D341Med (cell line): ENCODE measurements around the gene MAN1B1.
"Not testable (repeated sequence)": the region's sequence is repeated elsewhere in the genome, so short reads cannot be mapped to it uniquely, and the experiment has no call there.

Source experiments
- DNase-seq: peaks from one replicate; pipeline ENCODE4 v3.0.0; 2012; ENCODE audit warnings: low spot score

The MAN1B1 gene

DNA sequence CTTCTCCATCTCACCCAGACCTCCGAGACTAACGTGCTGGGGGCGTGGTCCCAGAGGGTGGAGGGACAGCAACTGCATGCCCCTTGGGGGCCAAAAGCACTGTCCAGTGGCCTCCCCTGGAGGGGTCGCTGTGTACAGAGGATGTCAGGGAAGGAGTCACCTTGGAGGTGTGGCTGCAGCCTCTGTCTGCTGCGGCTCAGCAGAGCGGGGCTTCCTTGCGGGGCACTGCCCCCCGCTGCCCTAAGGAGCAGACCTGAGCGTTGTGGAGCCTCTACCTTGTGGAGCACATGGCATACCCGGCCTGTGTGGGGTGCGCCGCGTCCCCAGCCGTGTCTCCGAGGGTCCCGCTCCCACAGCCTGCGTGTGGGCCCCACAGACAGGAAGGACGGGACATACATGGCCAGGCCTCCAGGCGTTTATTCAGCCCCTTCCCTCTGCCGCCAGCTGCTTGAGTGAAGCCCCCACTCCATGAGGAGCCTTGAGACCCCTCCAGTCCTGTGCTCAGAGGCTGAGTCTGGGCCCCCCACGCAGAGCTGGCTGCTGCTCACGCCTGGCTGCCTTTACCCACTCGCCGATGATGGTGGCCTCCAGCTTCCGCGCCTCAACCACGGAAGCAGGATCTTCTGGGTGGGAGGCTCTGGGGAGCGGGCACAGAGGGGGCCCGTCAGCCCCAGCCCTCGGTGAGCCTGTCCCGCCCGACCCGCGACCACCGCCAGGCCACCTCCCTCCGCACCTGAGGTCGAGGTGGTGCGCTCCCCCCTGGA is 23.5 kb downstream of the MAN1B1 start:
- peak; percentile 13 for DNase-seq

DNA sequence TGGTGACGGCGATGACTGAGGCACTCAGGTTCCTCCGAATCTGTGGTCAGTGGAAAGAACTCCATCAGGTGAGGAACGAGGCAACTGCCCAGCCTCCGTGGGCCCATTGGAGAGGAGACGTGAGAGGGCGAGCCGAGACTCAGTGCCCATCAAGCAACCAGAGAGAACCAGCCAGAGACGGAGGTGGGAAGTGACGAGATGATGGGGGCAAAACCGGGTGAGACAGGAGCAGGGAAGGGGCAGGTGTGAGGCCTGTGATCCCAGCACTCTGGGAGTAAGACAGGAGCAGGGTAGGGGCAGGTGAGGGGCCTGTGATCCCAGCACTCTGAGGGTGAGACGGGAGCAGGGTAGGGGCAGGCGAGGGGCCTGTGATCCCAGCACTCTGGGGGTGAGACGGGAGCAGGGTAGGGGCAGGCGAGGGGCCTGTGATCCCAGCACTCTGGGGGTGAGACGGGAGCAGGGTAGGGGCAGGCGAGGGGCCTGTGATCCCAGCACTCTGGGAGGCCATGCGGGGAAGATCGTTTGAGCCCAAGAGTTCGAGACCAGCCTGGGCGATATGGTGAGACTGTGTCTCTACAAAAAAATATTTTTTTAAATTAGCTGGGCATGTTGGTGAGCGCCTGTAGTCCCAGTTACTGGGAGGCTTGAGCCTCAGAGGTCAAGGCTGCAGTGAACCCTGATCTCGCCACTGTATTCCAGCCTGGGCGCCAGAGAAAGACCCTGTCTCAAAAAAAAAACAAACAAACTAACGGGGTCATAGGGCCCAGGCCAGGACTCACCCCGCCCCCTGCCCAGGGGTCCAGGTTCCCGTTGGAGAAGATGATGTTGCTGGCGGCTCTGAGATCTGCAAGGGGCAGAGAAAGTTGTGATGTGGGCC is 24.4 kb downstream of the MAN1B1 start:
- DNase-seq, result peak; percentile 17

DNA sequence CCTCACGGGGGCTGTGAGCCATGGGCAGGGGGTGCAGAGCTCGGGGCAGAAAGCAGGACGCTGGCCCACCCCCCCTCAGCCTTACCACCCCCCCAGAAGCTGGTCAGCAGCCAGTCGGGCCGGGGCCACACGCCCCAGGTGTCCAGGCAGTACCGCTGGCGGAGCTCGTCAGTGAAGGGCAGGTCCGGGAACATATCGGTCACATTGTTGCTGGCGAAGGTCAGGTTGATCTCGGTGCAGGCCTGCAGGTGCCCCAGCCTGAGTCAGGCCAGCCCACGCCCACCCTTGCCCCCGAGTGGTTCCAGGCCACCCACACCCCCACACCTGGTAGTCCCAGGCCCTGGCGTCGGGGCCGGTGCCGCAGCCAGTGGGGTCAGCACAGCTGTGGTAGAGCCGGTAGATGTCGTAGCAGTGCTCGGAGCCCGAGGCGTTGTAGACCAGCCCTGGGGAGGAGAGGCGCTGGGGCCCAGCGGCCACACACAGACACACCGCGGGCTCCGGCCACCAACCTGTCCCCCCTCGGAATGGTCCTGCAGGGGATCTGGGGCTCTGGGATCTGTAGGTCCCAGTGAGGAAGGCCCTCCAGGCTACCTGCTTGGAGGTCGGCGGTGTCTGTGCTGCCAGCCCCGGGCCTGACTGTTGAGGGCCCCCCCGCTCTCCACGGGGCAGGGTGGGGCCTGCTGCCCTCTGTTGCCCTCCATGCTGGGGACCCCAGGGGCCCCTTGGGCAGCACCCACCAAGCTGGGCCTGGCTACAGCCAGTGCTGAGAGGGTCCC is 25.2 kb downstream of the MAN1B1 start:
- peak; percentile 29 for DNase-seq

DNA sequence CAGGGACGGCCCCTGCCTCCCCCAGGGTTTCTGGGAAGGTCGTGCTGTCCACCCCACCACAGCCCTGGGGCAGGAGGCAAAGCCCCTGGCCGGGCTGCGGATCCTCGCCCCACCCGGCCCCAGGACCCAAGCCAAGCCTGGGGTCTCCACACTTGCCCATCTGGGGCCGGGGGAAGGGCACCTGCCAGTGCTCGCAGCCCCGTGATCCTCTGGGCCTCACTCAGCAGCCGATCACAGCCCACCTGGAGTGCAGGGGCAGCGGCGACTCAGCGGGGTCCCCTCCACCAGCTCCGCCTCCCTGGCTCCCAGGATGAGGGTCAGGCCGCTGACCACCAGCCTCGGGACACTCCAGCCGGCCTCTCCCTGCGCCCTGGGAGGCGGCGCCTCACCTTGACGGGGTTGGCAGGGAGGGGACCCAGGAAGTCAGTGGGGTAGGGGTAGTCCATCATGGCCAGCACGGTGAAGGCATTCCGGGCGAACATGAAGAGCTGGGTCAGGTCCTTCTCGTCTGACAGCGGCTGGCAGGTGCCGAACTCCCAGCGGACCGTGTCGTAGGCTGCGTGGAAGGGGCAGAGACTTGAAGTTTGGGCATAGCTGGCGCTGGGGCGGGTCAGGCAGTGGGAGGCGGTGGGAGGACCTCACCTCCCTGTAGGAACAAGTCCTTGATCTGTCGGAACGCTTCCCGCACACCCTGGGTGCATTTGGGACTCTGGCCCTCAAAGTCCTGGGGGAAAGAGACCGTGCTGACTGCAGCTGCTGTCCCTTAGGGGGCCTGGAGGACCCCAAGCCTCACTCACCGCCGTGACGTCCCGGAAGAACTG is 26.0 kb downstream of the MAN1B1 start:
- DNase-seq, result peak; percentile 38

DNA sequence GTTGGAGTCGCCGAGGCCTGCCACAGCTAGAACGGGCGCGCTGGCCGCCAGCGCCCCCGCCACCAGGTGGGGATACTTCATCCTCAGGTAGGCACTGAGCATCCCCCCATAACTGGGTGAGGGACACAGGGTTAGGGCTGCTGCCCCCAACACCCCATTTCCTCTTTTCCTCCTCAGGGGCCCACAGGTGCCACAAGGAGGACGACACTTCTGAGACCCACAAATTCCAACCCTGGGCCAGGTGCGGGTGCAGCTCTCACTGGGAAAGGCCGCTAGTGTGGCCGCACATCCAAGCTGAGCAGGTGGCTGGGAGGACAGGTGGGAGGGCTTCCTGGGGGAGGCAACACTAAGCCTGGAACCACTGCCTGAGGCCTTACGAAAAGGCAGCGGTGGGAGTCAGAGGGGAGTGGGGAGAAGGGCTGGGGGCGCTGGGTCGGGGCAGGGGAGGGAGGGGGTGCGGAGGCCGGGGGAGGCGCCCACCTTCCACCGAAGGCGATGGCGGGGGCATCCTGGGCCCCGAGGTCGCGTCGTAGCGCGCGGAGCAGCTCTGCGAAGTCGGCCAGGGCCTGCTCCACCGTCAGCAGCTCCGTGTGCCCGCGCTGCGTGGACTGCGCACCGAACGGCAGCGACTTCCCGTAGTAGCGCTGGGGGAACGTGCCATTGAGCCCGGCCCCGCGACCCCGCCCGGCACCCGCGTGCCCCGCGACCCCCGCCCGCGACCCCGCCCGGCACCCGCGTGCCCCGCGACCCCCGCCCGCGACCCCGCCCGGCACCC is 26.8 kb downstream of the MAN1B1 start:
- peak; percentile 68 for DNase-seq

DNA sequence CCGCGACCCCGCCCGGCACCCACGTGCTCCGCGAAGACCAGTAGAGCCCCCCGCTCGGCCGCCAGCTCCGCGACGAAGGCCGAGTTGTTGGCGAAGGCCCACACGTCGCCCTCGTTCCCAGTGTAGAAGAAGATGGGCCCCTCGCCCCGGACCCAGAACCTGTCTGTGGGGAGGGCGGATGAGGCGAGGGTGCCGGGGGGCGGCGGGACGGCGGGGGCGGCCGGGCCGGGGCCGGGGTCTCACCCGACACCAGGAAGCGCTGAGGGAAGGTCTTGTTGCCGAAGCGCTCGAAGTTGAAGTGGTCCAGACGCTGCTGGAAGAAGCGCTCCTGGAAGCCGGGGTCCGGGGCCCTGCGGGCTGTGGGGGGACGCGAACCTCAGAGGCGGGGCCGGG is 27.4 kb downstream of the MAN1B1 start:
- peak; percentile 62 for DNase-seq

DNA sequence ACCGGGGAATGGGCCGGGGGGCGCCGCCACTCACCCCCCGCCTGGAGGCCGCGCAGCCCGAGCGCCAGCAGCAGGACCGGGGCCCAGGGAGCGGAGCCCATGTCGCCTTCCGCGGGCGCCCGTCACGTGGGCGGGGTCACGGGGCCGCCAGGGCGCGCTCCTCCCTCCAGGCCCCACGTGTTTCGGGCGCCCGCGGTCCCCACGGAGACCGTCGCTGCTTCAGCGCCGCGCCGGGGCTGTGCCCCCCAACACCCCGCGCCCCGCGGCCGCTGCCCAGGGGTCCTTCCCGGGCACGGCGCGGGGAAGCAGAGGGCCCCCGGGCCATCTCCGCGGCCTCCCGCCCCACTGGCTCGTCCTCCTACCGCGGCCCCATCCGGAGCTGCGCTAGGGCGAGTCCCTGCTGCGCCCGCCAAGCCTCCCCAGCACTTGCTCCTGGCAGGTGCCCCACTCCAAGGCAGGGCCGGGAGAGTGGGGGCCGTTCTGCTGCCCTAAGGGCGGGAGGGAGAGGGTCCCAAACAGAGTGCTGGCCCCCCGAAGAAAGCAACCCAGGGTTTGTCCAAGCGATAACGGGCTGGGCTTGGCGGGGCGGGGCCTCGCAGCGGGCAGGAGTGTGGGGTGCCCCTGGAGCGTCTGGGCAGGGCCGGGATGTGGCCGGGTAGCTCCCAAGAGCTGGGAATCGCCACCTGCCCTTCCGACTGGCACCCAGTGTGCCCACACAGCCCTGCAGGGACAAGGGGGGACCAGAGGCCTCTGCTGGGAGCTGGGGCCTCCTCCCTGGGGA is 28.0 kb downstream of the MAN1B1 start, which contains the start of gene DPP7:
Gene DPP7, minus strand, starts transcription at position 121 of the 781 bp plus-strand sequence. Its CDS starts 20 bp downstream, at position 101.
- peak; percentile 92 for DNase-seq

DNA sequence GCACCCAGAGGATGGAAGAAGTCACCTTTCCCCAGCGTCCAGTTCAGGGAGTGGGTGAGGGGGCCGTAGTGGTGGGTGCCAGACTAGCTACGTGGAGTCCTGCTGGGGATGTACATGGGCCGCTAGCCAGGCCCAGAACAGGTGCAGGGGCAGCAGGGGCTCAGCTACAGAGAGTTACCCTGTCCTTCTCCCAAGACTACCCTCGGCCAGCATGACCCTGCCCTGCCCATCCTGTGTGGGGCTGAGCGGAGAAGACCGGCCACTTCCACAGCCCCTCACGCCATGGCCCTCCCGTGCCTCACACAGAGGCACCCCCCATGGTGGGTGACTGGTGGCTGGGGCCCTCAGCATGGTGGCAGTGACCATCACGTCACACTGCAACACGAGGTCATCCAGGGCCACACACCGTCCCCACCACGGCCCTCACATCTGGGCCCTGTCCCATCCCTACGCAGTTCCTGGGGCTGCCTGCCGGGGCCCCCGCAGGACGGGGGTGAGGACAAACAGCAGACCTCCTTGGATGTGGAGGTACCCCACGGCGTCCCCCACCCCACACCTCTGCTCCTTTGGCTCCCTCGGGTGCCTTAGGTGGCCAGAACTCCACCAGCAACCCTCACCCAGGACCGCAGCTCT is 28.7 kb downstream of the MAN1B1 start:
- peak; percentile 24 for DNase-seq

DNA sequence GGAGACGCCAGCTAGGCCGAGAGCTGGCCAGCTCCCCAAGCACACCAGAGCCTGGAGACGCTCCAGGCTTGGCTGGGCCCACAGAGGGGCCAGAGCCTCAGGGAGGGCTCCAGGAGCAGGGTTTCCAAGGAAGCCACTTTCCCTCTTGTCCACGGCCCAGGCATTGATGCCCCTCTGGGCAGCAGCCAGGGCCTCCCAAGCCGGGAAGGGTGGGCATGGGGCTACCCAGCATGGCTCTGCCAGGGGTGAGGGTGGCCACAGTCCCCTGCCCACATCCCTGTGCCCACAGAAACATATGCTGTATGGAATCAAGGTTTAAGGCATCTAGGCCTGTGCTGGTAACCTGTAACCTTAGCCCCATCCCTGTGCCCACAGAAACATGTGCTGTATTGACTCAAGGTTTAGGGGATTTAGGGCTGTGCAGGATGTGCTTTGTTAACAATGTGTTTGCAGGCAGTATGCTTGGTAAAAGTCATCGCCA is 29.3 kb downstream of the MAN1B1 start:
- no peak for DNase-seq

DNA sequence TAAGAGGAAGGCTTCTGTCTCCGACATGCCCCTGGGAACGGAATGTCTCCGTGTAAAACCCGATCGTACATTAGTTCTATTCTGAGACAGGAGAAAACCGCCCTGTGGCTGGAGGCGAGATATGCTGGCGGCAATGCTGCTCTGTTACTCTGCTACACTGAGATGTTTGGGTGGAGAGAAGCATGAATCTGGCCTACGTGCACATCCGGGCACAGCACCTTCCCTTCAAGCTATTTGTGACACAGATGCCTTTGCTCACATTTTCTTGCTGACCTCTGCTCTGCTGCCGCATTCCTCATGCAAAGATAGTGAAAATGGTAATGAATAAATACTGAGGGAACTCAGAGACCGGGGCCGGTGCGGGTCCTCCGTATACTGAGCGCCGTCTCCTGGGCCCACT is 29.9 kb downstream of the MAN1B1 start:
- no peak for DNase-seq

DNA sequence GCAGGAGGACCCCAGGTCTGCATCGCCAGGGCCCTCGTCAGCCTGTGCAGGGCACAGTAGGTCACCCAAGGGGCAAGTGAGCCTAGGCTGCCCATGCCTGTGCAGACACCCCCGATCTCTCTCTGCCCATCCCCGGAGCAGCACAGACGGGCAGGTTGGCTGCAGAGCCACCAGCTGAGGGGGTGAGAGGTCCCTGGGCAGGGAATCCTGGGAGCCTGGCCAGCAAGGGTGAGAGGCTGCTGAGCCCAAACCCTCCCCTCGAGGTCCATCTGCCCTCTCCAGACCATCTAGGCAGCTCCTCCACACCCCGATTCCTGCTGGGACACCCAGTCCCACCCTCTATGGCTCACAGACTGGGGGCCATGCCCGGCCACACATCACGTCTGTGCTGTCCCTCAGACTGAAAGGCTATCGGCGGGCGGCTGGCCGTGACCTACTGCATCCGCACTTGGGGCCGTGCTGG is 30.5 kb downstream of the MAN1B1 start:
- peak; percentile 8 for DNase-seq

DNA sequence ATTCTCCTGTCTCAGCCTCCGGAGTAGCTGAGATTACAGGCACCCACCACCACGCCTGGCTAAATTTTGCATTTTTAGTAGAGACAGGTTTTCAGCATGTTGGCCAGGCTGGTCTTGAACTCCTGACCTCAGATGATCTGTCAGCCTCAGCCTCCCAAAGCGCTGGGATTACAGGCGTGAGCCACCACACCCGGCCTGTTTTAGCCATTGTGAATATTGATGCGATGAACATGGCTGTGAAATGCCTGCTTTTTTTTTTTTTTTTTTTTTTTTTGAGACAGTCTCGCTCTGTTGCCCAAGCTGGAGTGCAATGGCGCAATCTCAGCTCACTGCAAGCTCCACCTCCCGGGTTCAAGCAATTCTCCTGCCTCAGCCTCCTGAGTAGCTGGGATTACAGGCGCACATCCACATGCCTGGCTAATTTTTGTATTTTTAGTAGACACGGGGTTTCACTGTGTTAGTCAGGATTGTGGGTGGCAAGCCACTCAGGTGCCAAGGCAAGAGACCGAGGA is 31.4 kb downstream of the MAN1B1 start:
- DNase-seq, result not testable (repeated sequence)

DNA sequence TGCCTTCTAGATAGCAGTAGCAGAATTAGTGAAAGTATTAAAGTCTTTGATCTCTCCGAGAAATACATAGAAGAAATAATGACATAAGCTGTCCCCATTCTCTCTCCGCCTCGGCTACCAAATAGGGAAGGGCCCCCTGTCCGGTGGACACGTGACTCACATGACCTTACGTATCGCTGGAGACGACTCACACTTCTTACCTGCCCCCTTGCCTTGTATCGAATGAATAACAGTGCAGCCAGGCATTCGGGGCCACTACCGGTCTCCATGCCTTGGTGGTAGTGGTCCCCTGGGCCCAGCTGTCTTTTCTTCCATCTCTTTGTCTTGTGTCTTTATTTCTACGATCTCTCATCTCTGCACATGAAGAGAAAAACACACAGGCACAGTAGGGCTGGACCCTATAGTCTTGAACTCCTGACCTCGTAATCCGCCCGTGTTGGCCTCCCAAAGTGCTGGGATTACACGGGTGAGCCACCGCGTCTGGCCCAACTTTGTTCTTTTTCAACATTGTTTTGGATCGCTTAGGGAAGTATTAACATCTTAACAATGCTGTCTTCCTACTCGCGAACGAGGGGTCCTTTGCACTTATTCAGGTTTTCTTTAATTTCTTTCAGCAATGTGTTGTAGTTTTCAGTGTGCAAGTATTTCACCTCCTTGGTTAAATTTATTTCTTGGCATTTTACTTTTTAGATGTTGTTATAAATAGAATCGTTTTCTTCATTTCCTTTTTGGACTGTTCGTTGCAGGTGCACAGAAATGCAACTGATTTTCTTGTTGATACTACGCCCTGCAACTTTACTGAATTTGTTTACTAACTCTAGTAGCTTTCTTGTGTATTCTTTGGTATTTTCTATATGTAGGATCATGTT is 35.4 kb downstream of the MAN1B1 start:
- not testable (repeated sequence) for DNase-seq

DNA sequence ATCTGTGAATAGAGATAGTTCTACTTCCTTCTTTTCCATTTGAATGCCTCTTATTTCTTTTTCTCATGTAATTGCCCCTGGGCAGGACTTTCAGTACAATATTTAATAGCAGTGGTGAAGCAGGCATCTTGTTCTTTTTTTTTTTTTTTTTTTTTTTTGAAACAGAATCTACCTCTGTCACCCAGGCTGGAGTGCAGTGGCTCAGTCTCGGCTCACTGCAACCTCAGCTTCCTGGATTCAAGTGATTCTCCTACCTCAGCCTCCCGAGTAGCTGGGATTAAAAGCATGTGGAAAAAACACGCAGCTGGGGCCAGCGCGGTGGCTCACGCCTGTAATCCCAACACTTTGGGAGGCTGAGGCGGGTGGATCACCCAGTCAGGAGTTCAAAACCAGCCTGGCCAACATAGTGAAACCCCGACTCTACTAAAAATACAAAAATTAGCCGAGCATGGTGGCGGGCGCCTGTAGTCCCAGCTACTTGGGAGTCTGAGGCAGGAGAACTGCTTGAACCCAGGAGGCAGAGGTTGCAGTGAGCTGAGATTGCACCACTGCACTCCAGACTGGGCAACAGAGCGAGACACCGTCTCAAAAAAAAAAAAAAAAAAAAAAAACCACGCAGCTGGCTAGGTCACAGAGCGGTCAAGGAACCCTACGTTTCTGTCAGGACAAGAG is 36.1 kb downstream of the MAN1B1 start:
- not testable (repeated sequence) for DNase-seq

DNA sequence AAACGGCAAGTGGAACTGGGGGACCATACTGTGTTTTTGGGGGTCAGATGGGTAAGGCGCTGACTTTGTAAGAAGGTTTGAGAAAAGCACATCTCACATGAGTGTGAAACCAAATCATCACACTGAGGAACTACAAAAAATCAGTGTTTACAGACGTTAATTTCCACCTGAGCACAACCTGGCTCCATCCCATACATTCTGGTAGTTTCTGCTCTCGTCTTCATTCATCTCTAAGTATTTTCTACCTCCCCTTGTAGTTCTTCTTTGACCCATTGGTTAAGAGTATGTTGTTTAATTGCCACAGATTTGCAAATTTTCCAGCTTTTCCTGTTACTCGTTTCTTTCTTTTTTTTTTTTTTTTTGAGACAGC is 36.7 kb downstream of the MAN1B1 start:
- DNase-seq, result no peak

DNA sequence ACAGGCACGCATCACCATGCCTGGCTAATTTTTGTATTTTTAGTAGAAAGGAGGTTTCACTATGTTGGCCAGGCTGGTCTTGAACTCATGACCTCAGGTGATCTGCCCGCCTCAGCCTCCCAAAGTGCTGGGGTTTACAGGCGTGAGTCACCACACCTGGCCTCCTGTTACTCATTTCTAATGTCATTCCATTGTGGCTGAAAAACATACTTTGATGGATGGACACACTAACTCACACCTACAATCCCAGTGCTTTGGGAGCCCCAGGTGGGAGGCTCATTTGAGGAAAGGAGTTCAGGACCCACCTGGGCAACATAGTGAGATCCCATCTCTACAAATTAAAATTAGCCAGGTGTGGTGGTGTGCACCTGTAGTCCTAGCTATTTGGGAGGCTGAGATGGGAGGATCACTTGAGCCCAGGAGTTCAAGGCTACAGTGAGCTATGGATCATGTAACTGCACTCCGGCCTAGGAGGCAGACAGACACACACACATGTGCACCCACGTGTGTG is 37.2 kb downstream of the MAN1B1 start:
- DNase-seq, result not testable (repeated sequence)

DNA sequence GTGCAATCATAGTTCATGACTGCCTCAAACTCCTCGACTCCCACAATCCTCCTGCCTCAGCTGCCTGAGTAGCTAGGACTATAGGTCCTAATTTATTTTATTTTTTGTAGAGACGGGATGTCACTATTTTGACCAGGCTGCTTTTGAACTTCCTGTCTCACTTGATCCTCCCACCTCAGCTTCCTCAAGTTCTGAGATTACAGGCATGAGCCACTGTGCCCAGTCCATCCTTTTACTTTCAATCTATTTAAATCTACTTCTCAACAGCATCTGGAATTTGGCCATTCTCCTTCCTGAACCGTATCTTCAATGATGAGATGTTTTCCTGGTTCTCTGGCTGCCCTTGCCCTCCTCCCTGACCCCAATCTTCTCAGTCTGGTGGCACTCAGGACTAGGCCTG is 40.0 kb downstream of the MAN1B1 start:
- DNase-seq, result no peak
